Cardiac muscle cell (in vitro differentiated cells and primary cell): ENCODE data around the gene PACSIN2. TPM values are rescaled to one million over a fixed set of nuclear protein-coding genes. Genes with fewer than 3 reads are reported as not detected.

Source experiments
- DNase-seq, 2 donors: peaks; one replicate each; pipeline versions ENCODE4 v3.0.0 to v3.0.0-alpha.2; 2010 to 2017; ENCODE audit warnings: low read depth in 1 of 2, low spot score in 1 of 2
- H3K27ac ChIP-seq: fragments of 200-600 bp; sonication (generic); 2 replicates; pipeline ENCODE4 v1.5.1; 2016
- H3K27me3 ChIP-seq: fragments of 200-600 bp; sonication (generic); 2 replicates; pipeline ENCODE4 v1.6.0; 2016; ENCODE audit warnings: control low read depth
- H3K36me3 ChIP-seq: fragments of 200-600 bp; sonication (generic); 2 replicates; pipeline ENCODE4 v1.5.1; 2016; ENCODE audit warnings: control low read depth
- H3K4me1 ChIP-seq: fragments of 200-600 bp; sonication (generic); 2 replicates; pipeline ENCODE4 v1.8.1; 2017; ENCODE audit warnings: low read depth, mild to moderate bottlenecking, mixed run types
- H3K4me3 ChIP-seq: fragments of 200-600 bp; sonication (generic); 2 replicates; pipeline ENCODE4 v1.5.1; 2016; ENCODE audit warnings: mild to moderate bottlenecking
- H3K9me3 ChIP-seq: fragments of 200-600 bp; sonication (generic); 2 replicates; pipeline ENCODE4 v1.5.1; 2017; ENCODE audit warnings: low read depth, mild to moderate bottlenecking, control low read depth
- CTCF ChIP-seq: IDR thresholded peaks from 2 replicates; pipeline ENCODE4 v1.5.1; 2012; ENCODE audit warnings: low read depth, mild to moderate bottlenecking, low read length
- polyA plus RNA-seq: library from polyadenylated mRNA; unstranded; fragments of >200 nt; fragmentation: Nextera tagmentation; extraction: Ambion mirVana; gene quantifications from 2 replicates; pipeline ENCODE4 v1.2.1, GENCODE V29; 2016
- total RNA-seq: library from RNA; depleted of rRNA; stranded (reverse); fragments of >200 nt; gene quantifications from 2 replicates; pipeline ENCODE4 v1.2.3, GENCODE V29; 2016

The PACSIN2 gene
- total and polyA plus RNA-seq, 2 experiments from 2014 or later = 67.7 to 70.5 TPM

- no peak for DNase-seq
- no peak for TF ChIP-seq CTCF
Measured at GRCh38 chr22:42908374-42908746, 106.6 kb downstream of the PACSIN2 start.

GRCh38 chr22:42907404-42908373 is 107.3 kb downstream of the PACSIN2 start:
- peak overlapping the region; percentile 78 for H3K27ac ChIP-seq
- H3K27me3 ChIP-seq = no peaks in the 10 kb centered on the region
- H3K4me3 ChIP-seq = no peak overlapping the region
- TF ChIP-seq CTCF = no peak
- H3K4me1 ChIP-seq = peaks cover 56% of the 10 kb centered on the region
- H3K9me3 ChIP-seq = no peaks in the 10 kb centered on the region
- peak; percentile 33 to 60 for DNase-seq
- H3K36me3 ChIP-seq = no peaks in the 10 kb centered on the region

More at GRCh38 chr22:42908374-42908746, 106.6 kb downstream of the PACSIN2 start:
- Histone ChIP-seq H3K9me3 (no peaks in the 10 kb centered on the region), H3K4me1 (peaks cover 56% of the 10 kb centered on the region), H3K4me3 (no peak overlapping the region), H3K36me3 (no peaks in the 10 kb centered on the region), H3K27ac (peak overlapping the region; percentile 78), H3K27me3 (no peaks in the 10 kb centered on the region)

- Histone ChIP-seq H3K4me1 (peaks cover 56% of the 10 kb centered on the region), H3K27me3 (no peaks in the 10 kb centered on the region), H3K9me3 (no peaks in the 10 kb centered on the region), H3K36me3 (no peaks in the 10 kb centered on the region), H3K27ac (peak overlapping the region; percentile 78), H3K4me3 (no peak overlapping the region)
- peak; percentile 76 to 87 for DNase-seq
- TF ChIP-seq CTCF = no peak
Measured at GRCh38 chr22:42906605-42907348, 108.2 kb downstream of the PACSIN2 start.

- Histone ChIP-seq H3K27ac (peak overlapping the region; percentile 78), H3K9me3 (no peaks in the 10 kb centered on the region), H3K27me3 (no peaks in the 10 kb centered on the region), H3K4me3 (no peak overlapping the region), H3K4me1 (peaks cover 56% of the 10 kb centered on the region), H3K36me3 (no peaks in the 10 kb centered on the region)
- DNase-seq = no peak
- no peak for TF ChIP-seq CTCF
Measured at GRCh38 chr22:42905702-42906183, 109.2 kb downstream of the PACSIN2 start.

- peaks cover 51% of the 10 kb centered on the region for H3K4me1 ChIP-seq
- TF ChIP-seq CTCF = no peak
Measured at GRCh38 chr22:42905217-42905616, 109.7 kb downstream of the PACSIN2 start.

More at GRCh38 chr22:42905217-42905616, 109.7 kb downstream of the PACSIN2 start:
- H3K4me3 ChIP-seq = no peak overlapping the region
- H3K27ac ChIP-seq = no peak overlapping the region
- no peaks in the 10 kb centered on the region for H3K27me3 ChIP-seq
- DNase-seq = no peak
- H3K9me3 ChIP-seq = no peaks in the 10 kb centered on the region
- H3K36me3 ChIP-seq = no peaks in the 10 kb centered on the region
